Endothelial cell of umbilical vein (primary cell): ENCODE measurements around the gene RHCE. TPM values are rescaled to one million over a fixed set of nuclear protein-coding genes. Genes with fewer than 3 reads are reported as not detected.
A peak's percentile ranks its signal among the peaks of the same experiment; 100 is the strongest.
"Not testable (repeated sequence)": the region's sequence is repeated elsewhere in the genome, so short reads cannot be mapped to it uniquely, and the experiment has no call there.

Experiments used
- BruUV-seq: library from RNA; stranded (reverse); fragments of 400-500 nt; replicated peaks from 2 replicates; lab custom pipeline; 2021; lab: Mats Ljungman, UMichigan
- CTCF ChIA-PET: fragments of 300-600, 350-600 bp; sonication (Branson Sonifier 250); formaldehyde crosslinking; loops from one replicate; lab custom pipeline; 2021; ENCODE audit warnings: antibody characterized with exemption, inconsistent platforms; lab: Charles Lee
- POLR2A ChIA-PET: fragments of 300-600, 350-600 bp; sonication (Branson Sonifier 250); formaldehyde crosslinking; loops from one replicate; lab custom pipeline; 2021; ENCODE audit warnings: antibody characterized with exemption, inconsistent platforms; lab: Charles Lee
- DNase-seq: peaks from one replicate; pipeline ENCODE4 v3.0.0-alpha.2; 2011; ENCODE audit warnings: low read depth, low spot score
- FAIRE-seq: peaks from 2 replicates; lab custom pipeline; 2011; peaks lifted over from hg19 to GRCh38; lab: Jason Lieb, UNC
- H2AFZ ChIP-seq: 2 replicates; pipeline ENCODE4 v1.6.0; 2012; ENCODE audit warnings: low read depth, low read length, control low read depth, inconsistent platforms
- H3K27ac ChIP-seq: 2 replicates; pipeline ENCODE4 v1.5.1; 2011; ENCODE audit warnings: low read depth, mild to moderate bottlenecking, control low read depth, low read length, moderate library complexity; ENCODE audit not compliant: insufficient read depth
- H3K27me3 ChIP-seq, 2 experiments: 2 replicates each; pipeline versions ENCODE4 v1.6.0 to v1.6.1; 2011; ENCODE audit warnings: low read length in 2 of 2, mixed read lengths in 1 of 2; ENCODE audit not compliant: control insufficient read depth in 2 of 2, insufficient read depth in 2 of 2
- H3K36me3 ChIP-seq, 2 experiments: 2 replicates in 1 of 2; 3 replicates in 1 of 2; pipeline ENCODE4 v1.5.1; 2011; ENCODE audit warnings: low read length in 2 of 2, mild to moderate bottlenecking in 1 of 2, moderate library complexity in 1 of 2; ENCODE audit not compliant: control insufficient read depth in 2 of 2, insufficient read depth in 2 of 2; ENCODE audit errors: extremely low read depth in 1 of 2
- H3K4me1 ChIP-seq: 3 replicates; pipeline ENCODE4 v1.5.1; 2011; ENCODE audit warnings: mild to moderate bottlenecking, low read length; ENCODE audit not compliant: control insufficient read depth, insufficient read depth; ENCODE audit errors: extremely low read depth
- H3K4me2 ChIP-seq: 2 replicates; pipeline ENCODE4 v1.6.1; 2011; ENCODE audit warnings: low read length, control low read depth, mixed read lengths; ENCODE audit not compliant: insufficient read depth
- H3K4me3 ChIP-seq, 3 experiments: fragments of 200-600 bp in 1 of 3; sonication (generic), shearing (Covaris generic) in 1 of 3; replicated peaks in 1 of 3; 2 replicates each; pipeline ENCODE4 v1.5.1; 2011 to 2016; ENCODE audit warnings: control low read depth in 3 of 3, low read length in 3 of 3, mild to moderate bottlenecking in 2 of 3, inconsistent platforms in 1 of 3, low read depth in 1 of 3, moderate library complexity in 1 of 3; ENCODE audit not compliant: insufficient read depth in 1 of 3
- H3K79me2 ChIP-seq: 2 replicates; pipeline ENCODE4 v1.6.0; 2012; ENCODE audit warnings: low read length, inconsistent platforms; ENCODE audit not compliant: control insufficient read depth, insufficient read depth
- H3K9ac ChIP-seq: replicated peaks from 2 replicates; pipeline ENCODE3; 2011; ENCODE audit warnings: low read length, control low read depth; ENCODE audit not compliant: insufficient read depth; ENCODE audit errors: extremely low read depth
- H3K9me1 ChIP-seq: replicated peaks from 3 replicates; pipeline ENCODE4 v1.6.0; 2011; ENCODE audit warnings: mild to moderate bottlenecking, low read length; ENCODE audit not compliant: control insufficient read depth, insufficient read depth; ENCODE audit errors: extremely low read depth
- H3K9me3 ChIP-seq: replicated peaks from 2 replicates; pipeline ENCODE4 v1.5.1; 2012; ENCODE audit warnings: low read length, inconsistent platforms; ENCODE audit not compliant: control insufficient read depth, insufficient read depth
- H4K20me1 ChIP-seq: replicated peaks from 2 replicates; pipeline ENCODE3; 2011; ENCODE audit warnings: mild to moderate bottlenecking, low read length; ENCODE audit not compliant: control insufficient read depth, insufficient read depth; ENCODE audit errors: extremely low read depth
- dilution Hi-C: fragments of 300-500 bp; cut with MboI; formaldehyde crosslinking; loops from one replicate; pipeline ENCODE4 v1.15.0; 2019; ENCODE audit warnings: low sequenced_read_pairs; ENCODE audit not compliant: extremely low pct_ligation_motif_present
- intact Hi-C: fragments of 100-400 bp; cut with micrococcal nuclease; formaldehyde crosslinking; loops from one replicate; pipeline ENCODE4 v1.10.0; 2022
- polyA plus RNA-seq, 4 experiments: library from polyadenylated mRNA; depleted of rRNA in 3 of 4; stranded (reverse) in 3 of 4; unstranded in 1 of 4; fragments of >200 nt; gene quantifications; 2 replicates each; pipeline versions ENCODE4 v1.2.1 to v1.2.3, GENCODE V29; 2011 to 2012; ENCODE audit warnings: missing spikeins in 1 of 4
- total RNA-seq: library from RNA; stranded (reverse); gene quantifications from 2 replicates; pipeline ENCODE4 v1.2.3, GENCODE V29; 2021

Gene RHCE
- total and polyA plus RNA-seq, 2 donors (not counting 3 experiments of a cell fraction or from before 2014, with no cell fraction given): 0.07 TPM; not detected in 1

DNA sequence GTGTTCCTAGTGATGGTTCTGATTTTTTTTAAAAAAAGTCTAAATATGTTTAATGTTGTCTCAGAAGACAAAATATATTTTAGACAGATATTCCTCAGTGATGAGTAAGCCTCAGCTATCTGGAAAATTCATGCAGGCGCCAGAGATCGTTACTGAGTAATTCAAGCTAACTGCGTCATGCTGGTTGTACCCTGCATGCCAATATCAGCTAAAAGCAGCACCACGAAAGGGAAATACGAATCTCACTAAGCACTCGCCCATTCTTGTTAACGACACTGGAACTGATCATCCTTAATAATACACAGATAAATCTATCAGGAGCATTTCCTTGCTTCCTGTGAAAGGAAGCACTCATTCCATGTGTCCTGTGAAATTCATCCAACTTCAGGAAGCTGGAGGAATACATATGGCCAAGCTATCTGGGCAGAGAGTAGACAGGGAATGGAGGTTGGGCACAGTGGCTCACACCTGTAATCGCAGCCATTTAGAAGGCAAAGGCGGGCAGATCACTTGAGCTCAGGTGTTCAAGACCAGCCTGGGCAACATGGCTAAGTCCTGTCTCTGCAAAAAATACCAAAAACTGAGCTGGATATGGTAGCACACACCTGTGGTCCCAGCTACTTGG lies 100.2 kb downstream of the RHCE start:
- BruUV-seq, CTCF ChIA-PET, H3K4me1 ChIP-seq, H4K20me1 ChIP-seq, H3K9me3 ChIP-seq, H3K36me3 ChIP-seq, dilution Hi-C loops, H3K4me3 ChIP-seq, H3K27me3 ChIP-seq, intact Hi-C loops, POLR2A ChIA-PET, H2AFZ ChIP-seq, H3K9ac ChIP-seq, H3K9me1 ChIP-seq, H3K79me2 ChIP-seq, FAIRE-seq: not testable (repeated sequence)
- Histone ChIP-seq H3K27ac (peak overlapping the region; percentile 5), H3K4me2 (peak overlapping the region; percentile 18)
- DNase-seq: peak; percentile 60

- BruUV-seq, CTCF ChIA-PET: not testable (repeated sequence)
Observed at GRCh38 chr1:25312806-25313470, 107.7 kb downstream of the RHCE start.

More at GRCh38 chr1:25312806-25313470, 107.7 kb downstream of the RHCE start:
- H3K9ac ChIP-seq, H3K9me1 ChIP-seq, H3K9me3 ChIP-seq, dilution Hi-C loops, H4K20me1 ChIP-seq, intact Hi-C loops, POLR2A ChIA-PET, H3K4me3 ChIP-seq, H3K27me3 ChIP-seq, DNase-seq, H3K79me2 ChIP-seq, H3K27ac ChIP-seq, H3K4me1 ChIP-seq, H2AFZ ChIP-seq, H3K4me2 ChIP-seq, H3K36me3 ChIP-seq, FAIRE-seq: not testable (repeated sequence)

Other genes with a start within 250 kb of the RHCE start
- 38.0 and 40.2 TPM in 2 replicates for gene SYF2, start 188.3 kb downstream of the RHCE start, total RNA-seq
- 5.9 and 9.3 TPM in 2 replicates for gene SYF2, start 188.3 kb downstream of the RHCE start, polyA plus RNA-seq
- gene RSRP1, start 173.4 kb downstream of the RHCE start, total RNA-seq: 99.4 and 102 TPM in 2 replicates
- 42.5 and 50.5 TPM in 2 replicates for gene RSRP1, start 173.4 kb downstream of the RHCE start, polyA plus RNA-seq
- gene RHD, start 148.3 kb downstream of the RHCE start, total RNA-seq: not detected in 2 replicates
- gene RHD, start 148.3 kb downstream of the RHCE start, polyA plus RNA-seq: not detected in 2 replicates
- 130 and 140 TPM in 2 replicates for gene TMEM50A, start 82.5 kb downstream of the RHCE start, total RNA-seq
- 86.2 and 125 TPM in 2 replicates for gene TMEM50A, start 82.5 kb downstream of the RHCE start, polyA plus RNA-seq
- 24.4 and 25.5 TPM in 2 replicates for gene MACO1, start 10.1 kb upstream of the RHCE start, total RNA-seq
- gene MACO1, start 10.1 kb upstream of the RHCE start, polyA plus RNA-seq: 7.0 and 7.7 TPM in 2 replicates
- gene LDLRAP1, start 122.8 kb upstream of the RHCE start, total RNA-seq: 20.8 and 24.7 TPM in 2 replicates
- gene LDLRAP1, start 122.8 kb upstream of the RHCE start, polyA plus RNA-seq: 23.1 and 23.6 TPM in 2 replicates
- gene MAN1C1, start 196.0 kb upstream of the RHCE start, total RNA-seq: 0.85 and 4.0 TPM in 2 replicates
- gene MAN1C1, start 196.0 kb upstream of the RHCE start, polyA plus RNA-seq: 1.5 and 1.7 TPM in 2 replicates